ENCODE measurements around the gene H2BK1.

GRCh38 chr7:151181011-151181431 is 29.3 kb downstream of the H2BK1 start:
- TF ChIP-seq, protein P1, sequence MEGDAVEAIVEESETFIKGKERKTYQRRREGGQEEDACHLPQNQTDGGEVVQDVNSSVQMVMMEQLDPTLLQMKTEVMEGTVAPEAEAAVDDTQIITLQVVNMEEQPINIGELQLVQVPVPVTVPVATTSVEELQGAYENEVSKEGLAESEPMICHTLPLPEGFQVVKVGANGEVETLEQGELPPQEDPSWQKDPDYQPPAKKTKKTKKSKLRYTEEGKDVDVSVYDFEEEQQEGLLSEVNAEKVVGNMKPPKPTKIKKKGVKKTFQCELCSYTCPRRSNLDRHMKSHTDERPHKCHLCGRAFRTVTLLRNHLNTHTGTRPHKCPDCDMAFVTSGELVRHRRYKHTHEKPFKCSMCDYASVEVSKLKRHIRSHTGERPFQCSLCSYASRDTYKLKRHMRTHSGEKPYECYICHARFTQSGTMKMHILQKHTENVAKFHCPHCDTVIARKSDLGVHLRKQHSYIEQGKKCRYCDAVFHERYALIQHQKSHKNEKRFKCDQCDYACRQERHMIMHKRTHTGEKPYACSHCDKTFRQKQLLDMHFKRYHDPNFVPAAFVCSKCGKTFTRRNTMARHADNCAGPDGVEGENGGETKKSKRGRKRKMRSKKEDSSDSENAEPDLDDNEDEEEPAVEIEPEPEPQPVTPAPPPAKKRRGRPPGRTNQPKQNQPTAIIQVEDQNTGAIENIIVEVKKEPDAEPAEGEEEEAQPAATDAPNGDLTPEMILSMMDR (IDR thresholded peaks at IDR 0.05; ENCODE audit: poor library complexity): no peak
- TF ChIP-seq EZH2 (IDR thresholded peaks at IDR 0.05; ENCODE audit: borderline replicate concordance): no peak

Measured in hepatocyte (in vitro differentiated cells).